Kidney epithelial cell (primary cell): ENCODE data around the gene PCBP3. TPM values are rescaled to one million over a fixed set of nuclear protein-coding genes. Genes with fewer than 3 reads are reported as not detected.

Experiments
- DNase-seq: peaks from one replicate; pipeline ENCODE4 v3.0.0-alpha.2; 2010; ENCODE audit warnings: low read depth
- H3K27me3 ChIP-seq: 2 replicates; pipeline ENCODE4 v1.6.0; 2011; ENCODE audit warnings: low read length; ENCODE audit not compliant: control insufficient read depth, insufficient read depth
- H3K36me3 ChIP-seq: 2 replicates; pipeline ENCODE4 v1.5.1; 2011; ENCODE audit warnings: low read length; ENCODE audit not compliant: control insufficient read depth, insufficient read depth
- H3K4me3 ChIP-seq: 2 replicates; pipeline ENCODE4 v1.5.1; 2011; ENCODE audit warnings: low read depth, mild to moderate bottlenecking, control low read depth, low read length
- CTCF ChIP-seq: IDR thresholded peaks from 2 replicates; pipeline ENCODE4 v1.5.1; 2011; ENCODE audit warnings: mild to moderate bottlenecking, moderate library complexity, low read length, control low read depth, inconsistent platforms; ENCODE audit not compliant: insufficient read depth, poor library complexity, severe bottlenecking
- total RNA-seq: library from RNA; depleted of rRNA; stranded (reverse); fragments of >200 nt; gene quantifications from 2 replicates; pipeline ENCODE4 v1.2.3, GENCODE V29; 2015

PCBP3 gene
- total RNA-seq, 1 donor from 2014 or later, result 1.3 TPM

GRCh38 chr21:45938811-45939520, 295.4 kb downstream of the PCBP3 start:
- no peak overlapping the region for H3K4me3 ChIP-seq
- no peaks in the 10 kb centered on the region for H3K27me3 ChIP-seq
- H3K36me3 ChIP-seq, result no peaks in the 10 kb centered on the region
- TF ChIP-seq CTCF, result no peak
- DNase-seq, result no peak

- Histone ChIP-seq H3K27me3 (no peaks in the 10 kb centered on the region), H3K36me3 (no peaks in the 10 kb centered on the region), H3K4me3 (no peak overlapping the region)
- no peak for DNase-seq
- TF ChIP-seq CTCF, result no peak
Measured at GRCh38 chr21:45939521-45940045, 296.1 kb downstream of the PCBP3 start.

GRCh38 chr21:45940091-45940490, 296.6 kb downstream of the PCBP3 start:
- no peaks in the 10 kb centered on the region for H3K27me3 ChIP-seq
- no peak overlapping the region for H3K4me3 ChIP-seq
- no peak for TF ChIP-seq CTCF

GRCh38 chr21:45940621-45941337, 297.3 kb downstream of the PCBP3 start:
- DNase-seq, result no peak
- Histone ChIP-seq H3K36me3 (no peaks in the 10 kb centered on the region), H3K4me3 (no peak overlapping the region), H3K27me3 (peaks cover 2% of the 10 kb centered on the region)
- TF ChIP-seq CTCF, result no peak

More at GRCh38 chr21:45940091-45940490, 296.6 kb downstream of the PCBP3 start:
- no peak for DNase-seq
- H3K36me3 ChIP-seq, result no peaks in the 10 kb centered on the region

- no peak overlapping the region for H3K4me3 ChIP-seq
- no peaks in the 10 kb centered on the region for H3K36me3 ChIP-seq
- no peak for DNase-seq
- TF ChIP-seq CTCF, result no peak
- H3K27me3 ChIP-seq, result peaks cover 2% of the 10 kb centered on the region
Measured at GRCh38 chr21:45941338-45941710, 297.8 kb downstream of the PCBP3 start.
